K562 (cell line): Measurements from ENCODE around the gene ATP6V1F. TPM values are rescaled to one million over a fixed set of nuclear protein-coding genes. Genes with fewer than 3 reads are reported as not detected.

ENCODE experiments used
- AFF1 ChIP-seq, 2 experiments: fragments of 450-650 bp; IDR thresholded peaks; 2 replicates each; pipeline ENCODE4 v1.6.1; 2018; ENCODE audit warnings: mild to moderate bottlenecking in 2 of 2, low read depth in 1 of 2; ENCODE audit not compliant: partially characterized antibody in 2 of 2
- CTBP1 ChIP-seq: fragments of 450-650 bp; IDR thresholded peaks from 2 replicates; pipeline ENCODE4 v1.6.1; 2016; ENCODE audit warnings: borderline replicate concordance
- FOS ChIP-seq: IDR thresholded peaks from 3 replicates; pipeline ENCODE4 v1.6.1; 2011; ENCODE audit not compliant: insufficient read length; ENCODE audit errors: extremely low read depth
- GMEB1 ChIP-seq: fragments of 250-450 bp; sonication (Bioruptor Pico); IDR thresholded peaks from 2 replicates; pipeline ENCODE4 v1.4.0; 2020; ENCODE audit warnings: mild to moderate bottlenecking
- HDAC2 ChIP-seq: fragments of 450-650 bp; IDR thresholded peaks from 2 replicates; pipeline ENCODE4 v1.6.1; 2016; ENCODE audit warnings: mild to moderate bottlenecking
- HNRNPLL ChIP-seq: fragments of 200-400 bp; formaldehyde crosslinking; IDR thresholded peaks from 2 replicates; pipeline ENCODE4 v1.6.1; 2017; ENCODE audit warnings: low read length, low read depth, mild to moderate bottlenecking; ENCODE audit not compliant: poor library complexity, severe bottlenecking
- IRF9 ChIP-seq: fragments of 450-650 bp; IDR thresholded peaks from 2 replicates; pipeline ENCODE4 v1.6.1; 2016; ENCODE audit warnings: missing biosample characterization, missing genetic modification characterization
- POLR2AphosphoS2 ChIP-seq: IDR thresholded peaks from 2 replicates; pipeline ENCODE4 v1.6.1; 2012; ENCODE audit warnings: low read length, improper control_type of control experiment
- RBM14 ChIP-seq: fragments of 200-400 bp; formaldehyde crosslinking; IDR thresholded peaks from 2 replicates; pipeline ENCODE4 v1.6.1; 2018; ENCODE audit warnings: low read depth, mild to moderate bottlenecking, low read length, moderate library complexity, borderline replicate concordance; ENCODE audit not compliant: insufficient read depth
- STAT6 ChIP-seq: sonication (generic); formaldehyde crosslinking; IDR thresholded peaks from 2 replicates; pipeline ENCODE4 v1.8.1; 2023; ENCODE audit warnings: mild to moderate bottlenecking, missing genetic modification reagents
- TEAD4 ChIP-seq, 2 experiments: sonication (generic) in 1 of 2; formaldehyde crosslinking in 1 of 2; IDR thresholded peaks; 2 replicates each; pipeline versions ENCODE4 v1.6.1 to v1.8.0; 2012 to 2022; ENCODE audit warnings: borderline replicate concordance in 1 of 2, inconsistent platforms in 1 of 2, low read length in 1 of 2, mild to moderate bottlenecking in 1 of 2, missing genetic modification reagents in 1 of 2
- ZNF518B ChIP-seq: fragments of 250-450 bp; sonication (Bioruptor Pico); IDR thresholded peaks from 2 replicates; pipeline ENCODE4 v1.5.0; 2021; ENCODE audit warnings: mild to moderate bottlenecking, moderate library complexity
- polyA plus RNA-seq, 8 experiments: library from polyadenylated mRNA; depleted of rRNA in 4 of 8; stranded (reverse) in 5 of 8; unstranded in 3 of 8; fragments of >200 nt; fragmentation: Nextera tagmentation in 2 of 8; fragmentation: Illumina TruSeq in 1 of 8; extraction: Ambion mirVana in 2 of 8; extraction: Trizol in 1 of 8; gene quantifications; 2 replicates each; pipeline versions ENCODE4 v1.2.1 to v1.2.3, GENCODE V29; 2011 to 2014; ENCODE audit warnings: inconsistent platforms in 1 of 8, missing spikeins in 1 of 8
- total RNA-seq, 7 experiments: library from RNA; depleted of rRNA in 6 of 7; stranded (reverse); fragments of >200 nt in 6 of 7; fragmentation: Illumina TruSeq in 2 of 7; extraction: Trizol in 2 of 7; gene quantifications; 2 replicates each; pipeline versions ENCODE4 v1.2.1 to v1.2.3, GENCODE V29; 2011 to 2021; ENCODE audit warnings: low replicate concordance in 1 of 7

The ATP6V1F gene
- total and polyA plus RNA-seq, 9 of the 15 experiments (the other 6 are each of a cell fraction or from before 2014, with no cell fraction given), result 206 to 1,123 (median 542) TPM

GRCh38 chr7:128861957-128862570 is 592 bp upstream of the ATP6V1F start (continued):
- TF ChIP-seq ZNF518B (CRISPR knock-in tag) (no peak), IRF9 (0 out of 2 replicates have a peak, but pooled peaks have one; percentile 8), AFF1 (IDR thresholded peaks at IDR 0.05; ENCODE audit: low read depth in 1 of 2, partially characterized antibody in 2 of 2) (no peak), GMEB1 (CRISPR knock-in tag) (no peak), CTBP1 (no peak), POLR2AphosphoS2 (no peak), FOS (no peak), RBM14 (no peak), HNRNPLL (no peak), HDAC2 (peak; percentile 9; the same call in 1 of the 2 replicates), TEAD4 (IDR thresholded peaks at IDR 0.05; ENCODE audit: low read length) (no peak), TEAD4 (CRISPR knock-in tag; IDR thresholded peaks at IDR 0.05; ENCODE audit: borderline replicate concordance) (no peak), STAT6 (0 out of 2 replicates have a peak, but pooled peaks have one; percentile 63)
